LNCAP (cell line): ENCODE results near the gene EFCAB8.

ENCODE experiments used
- CTCF ChIP-seq: fragments of 450-650 bp; IDR thresholded peaks from 2 replicates; pipeline ENCODE4 v1.5.1; 2017; ENCODE audit warnings: mild to moderate bottlenecking

Gene EFCAB8

GRCh38 chr20:33010674-33011449 lies 152.1 kb downstream of the EFCAB8 start:
- no peak for TF ChIP-seq CTCF
